Measurements from ENCODE around the gene KCNB1.

Gene KCNB1

GRCh38 chr20:49392745-49393144 lies 89.7 kb downstream of the KCNB1 start:
- DNase-seq (ENCODE audit: low spot score) (no peak), FAIRE-seq (no peak)

- DNase-seq (ENCODE audit: low spot score): no peak
- FAIRE-seq: no peak
Observed at GRCh38 chr20:49391404-49392245, 90.8 kb downstream of the KCNB1 start.

- no peak for FAIRE-seq
Observed at GRCh38 chr20:49389854-49390253, 92.6 kb downstream of the KCNB1 start.

GRCh38 chr20:49388744-49389143 lies 93.7 kb downstream of the KCNB1 start:
- DNase-seq (ENCODE audit: low spot score): no peak
- FAIRE-seq: no peak

More at GRCh38 chr20:49389854-49390253, 92.6 kb downstream of the KCNB1 start:
- no peak for DNase-seq (ENCODE audit: low spot score)

- no peak for DNase-seq (ENCODE audit: low spot score)
- FAIRE-seq: no peak
Observed at GRCh38 chr20:49387581-49387939, 94.9 kb downstream of the KCNB1 start.

- no peak for FAIRE-seq
- DNase-seq (ENCODE audit: low spot score): no peak
Observed at GRCh38 chr20:49386848-49387580, 95.5 kb downstream of the KCNB1 start.

GRCh38 chr20:49385465-49385864 lies 97.0 kb downstream of the KCNB1 start:
- no peak for FAIRE-seq
- DNase-seq (ENCODE audit: low spot score): peak; percentile 14

- DNase-seq (ENCODE audit: low spot score) (no peak), FAIRE-seq (no peak)
Observed at GRCh38 chr20:49384437-49385434, 97.7 kb downstream of the KCNB1 start.

GRCh38 chr20:49381558-49382493 lies 100.6 kb downstream of the KCNB1 start:
- peak; percentile 38 for DNase-seq (ENCODE audit: low spot score)
- no peak for FAIRE-seq

- FAIRE-seq: no peak
Observed at GRCh38 chr20:49380337-49380780, 102.1 kb downstream of the KCNB1 start.

GRCh38 chr20:49379338-49379737 lies 103.1 kb downstream of the KCNB1 start:
- FAIRE-seq (no peak), DNase-seq (ENCODE audit: low spot score) (no peak)

More at GRCh38 chr20:49380337-49380780, 102.1 kb downstream of the KCNB1 start:
- DNase-seq (ENCODE audit: low spot score): no peak

- FAIRE-seq (no peak), DNase-seq (ENCODE audit: low spot score) (no peak)
Observed at GRCh38 chr20:49377326-49377725, 105.1 kb downstream of the KCNB1 start.

- no peak for DNase-seq (ENCODE audit: low spot score)
- FAIRE-seq: no peak
Observed at GRCh38 chr20:49375170-49375569, 107.3 kb downstream of the KCNB1 start.

- DNase-seq (ENCODE audit: low spot score): no peak
- no peak for FAIRE-seq
Observed at GRCh38 chr20:49372095-49372734, 110.3 kb downstream of the KCNB1 start.

- no peak for DNase-seq (ENCODE audit: low spot score)
- no peak for FAIRE-seq
Observed at GRCh38 chr20:49368596-49368995, 113.9 kb downstream of the KCNB1 start.

GRCh38 chr20:49367113-49367512 lies 115.4 kb downstream of the KCNB1 start:
- FAIRE-seq (no peak), DNase-seq (ENCODE audit: low spot score) (no peak)

GRCh38 chr20:49366687-49367086 lies 115.8 kb downstream of the KCNB1 start:
- FAIRE-seq: no peak

GRCh38 chr20:49361862-49362660 lies 120.4 kb downstream of the KCNB1 start:
- FAIRE-seq: no peak

More at GRCh38 chr20:49366687-49367086, 115.8 kb downstream of the KCNB1 start:
- no peak for DNase-seq (ENCODE audit: low spot score)

More at GRCh38 chr20:49361862-49362660, 120.4 kb downstream of the KCNB1 start:
- no peak for DNase-seq (ENCODE audit: low spot score)
